HepG2 (cell line): ENCODE results near the gene LRRC28. TPM values are rescaled to one million over a fixed set of nuclear protein-coding genes. Genes with fewer than 3 reads are reported as not detected.

ENCODE experiments used
- AGO2 ChIP-seq: fragments of 200-400 bp; formaldehyde crosslinking; optimal IDR thresholded peaks from 2 replicates; pipeline ENCODE3; 2017; ENCODE audit warnings: mild to moderate bottlenecking, low read depth, low read length, moderate library complexity
- ARID2 ChIP-seq: sonication (generic); formaldehyde crosslinking; IDR thresholded peaks from 2 replicates; pipeline ENCODE4 v1.8.1; 2022; ENCODE audit warnings: mild to moderate bottlenecking, missing genetic modification reagents, borderline replicate concordance
- CHCHD3 ChIP-seq: sonication (generic); formaldehyde crosslinking; IDR thresholded peaks from 2 replicates; pipeline ENCODE4 v1.8.0; 2022; ENCODE audit warnings: mild to moderate bottlenecking, missing genetic modification reagents, moderate library complexity
- FOSL1 ChIP-seq: sonication (generic); formaldehyde crosslinking; IDR thresholded peaks from 2 replicates; pipeline ENCODE4 v1.9.0; 2021; ENCODE audit warnings: missing genetic modification reagents, borderline replicate concordance
- HES4 ChIP-seq: sonication (generic); formaldehyde crosslinking; IDR thresholded peaks from 2 replicates; pipeline ENCODE4 v1.9.0; 2021; ENCODE audit warnings: mild to moderate bottlenecking, missing genetic modification reagents, borderline replicate concordance
- KIAA2018 ChIP-seq: sonication (generic); formaldehyde crosslinking; IDR thresholded peaks from 2 replicates; pipeline ENCODE4 v1.5.0; 2020; ENCODE audit warnings: mild to moderate bottlenecking, missing genetic modification reagents, borderline replicate concordance
- MTF2 ChIP-seq: sonication (generic); formaldehyde crosslinking; IDR thresholded peaks from 2 replicates; pipeline ENCODE4 v1.5.0; 2020; ENCODE audit warnings: missing genetic modification reagents, borderline replicate concordance
- NCOA2 ChIP-seq: sonication (generic); formaldehyde crosslinking; IDR thresholded peaks from 2 replicates; pipeline ENCODE4 v1.8.0; 2022; ENCODE audit warnings: inconsistent platforms
- ZMYM4 ChIP-seq: sonication (generic); formaldehyde crosslinking; IDR thresholded peaks from 2 replicates; pipeline ENCODE4 v1.8.1; 2023; ENCODE audit warnings: mild to moderate bottlenecking, missing genetic modification reagents
- ZNF180 ChIP-seq: sonication (generic); formaldehyde crosslinking; IDR thresholded peaks from 2 replicates; pipeline ENCODE4 v1.4.0; 2020; ENCODE audit warnings: low read depth, missing genetic modification reagents, borderline replicate concordance
- ZNF337 ChIP-seq: sonication (generic); formaldehyde crosslinking; IDR thresholded peaks from 2 replicates; pipeline ENCODE4 v1.5.1; 2020; ENCODE audit warnings: missing genetic modification reagents, low read depth, mild to moderate bottlenecking, borderline replicate concordance
- ZNF501 ChIP-seq: sonication (generic); formaldehyde crosslinking; IDR thresholded peaks from 2 replicates; pipeline ENCODE4 v1.5.1; 2020; ENCODE audit warnings: mild to moderate bottlenecking, moderate library complexity, missing genetic modification reagents
- ZNF609 ChIP-seq: sonication (generic); formaldehyde crosslinking; IDR thresholded peaks from 2 replicates; pipeline ENCODE4 v1.4.0; 2020; ENCODE audit warnings: mild to moderate bottlenecking, missing genetic modification reagents, borderline replicate concordance
- ZNF781 ChIP-seq: sonication (generic); formaldehyde crosslinking; IDR thresholded peaks from 2 replicates; pipeline ENCODE4 v1.5.1; 2020; ENCODE audit warnings: borderline replicate concordance, mild to moderate bottlenecking, missing genetic modification reagents; ENCODE audit errors: not compliant biosample characterization
- ZNF788 ChIP-seq: sonication (generic); formaldehyde crosslinking; IDR thresholded peaks from 2 replicates; pipeline ENCODE4 v1.5.0; 2020; ENCODE audit warnings: mild to moderate bottlenecking, missing genetic modification reagents, borderline replicate concordance
- ZSCAN20 ChIP-seq: sonication (generic); formaldehyde crosslinking; IDR thresholded peaks from 2 replicates; pipeline ENCODE4 v1.4.0; 2020; ENCODE audit warnings: missing genetic modification reagents, mild to moderate bottlenecking, borderline replicate concordance
- polyA plus RNA-seq, 8 experiments: library from polyadenylated mRNA; depleted of rRNA in 3 of 8; stranded (reverse) in 7 of 8; unstranded in 1 of 8; fragments of >200 nt; fragmentation: Illumina TruSeq in 4 of 8; extraction: Trizol in 4 of 8; gene quantifications; 2 replicates each; pipeline versions ENCODE4 v1.2.1 to v1.2.3, GENCODE V29; 2011 to 2016; ENCODE audit warnings: low read depth in 4 of 8, missing spikeins in 1 of 8, mixed read lengths in 1 of 8; ENCODE audit not compliant: insufficient read depth in 1 of 8
- total RNA-seq, 5 experiments: library from RNA; depleted of rRNA; stranded (reverse); fragments of >200 nt; fragmentation: Illumina TruSeq; extraction: Trizol; gene quantifications; 2 replicates each; pipeline ENCODE4 v1.2.3, GENCODE V29; 2016; ENCODE audit warnings: low read depth in 1 of 5

LRRC28 gene
- total and polyA plus RNA-seq, 2 of the 13 experiments (the other 11 are each of a cell fraction or from before 2014, with no cell fraction given) = 17.5 to 21.3 TPM

GRCh38 chr15:99305761-99306505 is 54.7 kb downstream of the LRRC28 start (continued):
- TF ChIP-seq ZMYM4 (CRISPR knock-in tag) (peak; percentile 54), ZNF609 (CRISPR knock-in tag) (no peak), ZNF180 (CRISPR knock-in tag) (no peak), ZNF788 (CRISPR knock-in tag) (no peak), ZNF781 (CRISPR knock-in tag) (no peak), CHCHD3 (no peak), KIAA2018 (CRISPR knock-in tag) (no peak), AGO2 (no peak), HES4 (CRISPR knock-in tag) (no peak), ZNF501 (CRISPR knock-in tag) (no peak), ARID2 (no peak), MTF2 (CRISPR knock-in tag) (no peak), ZNF337 (no peak), FOSL1 (CRISPR knock-in tag) (no peak), NCOA2 (CRISPR knock-in tag) (peak; percentile 33; the same call in 1 of the 2 replicates), ZSCAN20 (CRISPR knock-in tag) (no peak)
